ENCODE data around the gene MPND.

MPND gene

GRCh38 chr19:4389511-4390016, 46.2 kb downstream of the MPND start:
- H3K4me3 Mint-ChIP-seq, result no peak overlapping the region
- peaks cover 53% of the 10 kb centered on the region for H3K4me1 Mint-ChIP-seq
- DNase-seq (ENCODE audit: low spot score in 2 of 2), result no peak
- no peak for ATAC-seq
- H3K9me3 Mint-ChIP-seq, result no peaks in the 10 kb centered on the region
- H3K36me3 Mint-ChIP-seq, result peaks cover 76% of the 10 kb centered on the region
- peak overlapping the region; percentile 73 for H3K27ac Mint-ChIP-seq

GRCh38 chr19:4390017-4390566, 46.7 kb downstream of the MPND start:
- Mint-ChIP-seq H3K4me1 (peaks cover 59% of the 10 kb centered on the region), H3K4me3 (no peak overlapping the region), H3K27ac (peak overlapping the region; percentile 73), H3K9me3 (no peaks in the 10 kb centered on the region), H3K36me3 (peaks cover 76% of the 10 kb centered on the region)
- no peak for DNase-seq (ENCODE audit: low spot score in 2 of 2)
- ATAC-seq, result no peak

GRCh38 chr19:4390567-4391305, 47.4 kb downstream of the MPND start:
- ATAC-seq, result no peak
- H3K9me3 Mint-ChIP-seq, result no peaks in the 10 kb centered on the region
- peaks cover 63% of the 10 kb centered on the region for H3K4me1 Mint-ChIP-seq
- DNase-seq (ENCODE audit: low spot score in 2 of 2), result no peak
- no peak overlapping the region for H3K4me3 Mint-ChIP-seq
- H3K27ac Mint-ChIP-seq, result peak overlapping the region; percentile 73
- H3K36me3 Mint-ChIP-seq, result peaks cover 76% of the 10 kb centered on the region

GRCh38 chr19:4391306-4391693, 47.9 kb downstream of the MPND start:
- H3K4me1 Mint-ChIP-seq, result peaks cover 63% of the 10 kb centered on the region
- no peak for DNase-seq (ENCODE audit: low spot score in 2 of 2)
- H3K4me3 Mint-ChIP-seq, result no peak overlapping the region
- H3K36me3 Mint-ChIP-seq, result peaks cover 76% of the 10 kb centered on the region
- ATAC-seq, result no peak
- peak overlapping the region; percentile 73 for H3K27ac Mint-ChIP-seq
- H3K9me3 Mint-ChIP-seq, result no peaks in the 10 kb centered on the region

GRCh38 chr19:4391701-4392483, 48.5 kb downstream of the MPND start:
- ATAC-seq (no peak), DNase-seq (ENCODE audit: low spot score in 2 of 2) (no peak)
- H3K9me3 Mint-ChIP-seq, result no peaks in the 10 kb centered on the region
- H3K4me3 Mint-ChIP-seq, result no peak overlapping the region
- peaks cover 63% of the 10 kb centered on the region for H3K4me1 Mint-ChIP-seq
- H3K27ac Mint-ChIP-seq, result no peak overlapping the region
- H3K36me3 Mint-ChIP-seq, result peaks cover 80% of the 10 kb centered on the region

- Mint-ChIP-seq H3K4me1 (peaks cover 63% of the 10 kb centered on the region), H3K9me3 (no peaks in the 10 kb centered on the region), H3K27ac (peak overlapping the region; percentile 85), H3K36me3 (peaks cover 79% of the 10 kb centered on the region), H3K4me3 (no peak overlapping the region)
- DNase-seq (ENCODE audit: low spot score in 2 of 2), result no peak
- ATAC-seq, result no peak
Observed at GRCh38 chr19:4393947-4394590, 50.7 kb downstream of the MPND start.

- H3K4me1 Mint-ChIP-seq, result peaks cover 62% of the 10 kb centered on the region
- no peak for ATAC-seq
- H3K4me3 Mint-ChIP-seq, result no peak overlapping the region
Observed at GRCh38 chr19:4396949-4397783, 53.8 kb downstream of the MPND start.

GRCh38 chr19:4399812-4400134, 56.4 kb downstream of the MPND start:
- H3K4me1 Mint-ChIP-seq, result peaks cover 56% of the 10 kb centered on the region
- H3K4me3 Mint-ChIP-seq, result peak overlapping the region; percentile 97
- no peaks in the 10 kb centered on the region for H3K9me3 Mint-ChIP-seq
- DNase-seq (ENCODE audit: low spot score in 2 of 2) (no peak), ATAC-seq (peak; percentile 5)
- H3K27ac Mint-ChIP-seq, result peak overlapping the region; percentile 95
- peaks cover 76% of the 10 kb centered on the region for H3K36me3 Mint-ChIP-seq

More at GRCh38 chr19:4396949-4397783, 53.8 kb downstream of the MPND start:
- Mint-ChIP-seq H3K36me3 (peaks cover 69% of the 10 kb centered on the region), H3K9me3 (no peaks in the 10 kb centered on the region), H3K27ac (no peak overlapping the region)
- no peak for DNase-seq (ENCODE audit: low spot score in 2 of 2)

- Mint-ChIP-seq H3K36me3 (peaks cover 76% of the 10 kb centered on the region), H3K9me3 (no peaks in the 10 kb centered on the region), H3K4me1 (peaks cover 54% of the 10 kb centered on the region), H3K27ac (peak within 1 kb of the TSS; percentile 95), H3K4me3 (peak within 1 kb of the TSS; percentile 97)
- DNase-seq (ENCODE audit: low spot score in 2 of 2) (peak; percentile 96), ATAC-seq (peak; percentile 79)
Observed at GRCh38 chr19:4400135-4400936, 57.0 kb downstream of the MPND start, which contains the start of gene SH3GL1. TSS of gene SH3GL1 (minus strand) at chr19:4400547. CDS start at chr19:4400368, 179 bp downstream.

- Mint-ChIP-seq H3K27ac (peak overlapping the region; percentile 94), H3K36me3 (peaks cover 76% of the 10 kb centered on the region), H3K4me3 (peak overlapping the region; percentile 97), H3K4me1 (peaks cover 47% of the 10 kb centered on the region), H3K9me3 (no peaks in the 10 kb centered on the region)
- no peak for DNase-seq (ENCODE audit: low spot score in 2 of 2)
- ATAC-seq, result no peak
Observed at GRCh38 chr19:4401769-4402170, 58.4 kb downstream of the MPND start.

GRCh38 chr19:4402171-4403004, 59.0 kb downstream of the MPND start, which contains the start of gene CHAF1A:
TSS of gene CHAF1A (plus strand) at chr19:4402640. CDS start at chr19:4402763, 123 bp downstream.
- peaks cover 76% of the 10 kb centered on the region for H3K36me3 Mint-ChIP-seq
- DNase-seq (ENCODE audit: low spot score in 2 of 2), result peak; percentile 99
- H3K4me3 Mint-ChIP-seq, result peak within 1 kb of the TSS; percentile 97
- ATAC-seq, result peak; percentile 94
- peaks cover 42% of the 10 kb centered on the region for H3K4me1 Mint-ChIP-seq
- H3K27ac Mint-ChIP-seq, result peak within 1 kb of the TSS; percentile 94
- H3K9me3 Mint-ChIP-seq, result no peaks in the 10 kb centered on the region

- Mint-ChIP-seq H3K4me1 (peaks cover 38% of the 10 kb centered on the region), H3K36me3 (peaks cover 78% of the 10 kb centered on the region), H3K4me3 (peak overlapping the region; percentile 97), H3K27ac (peak overlapping the region; percentile 94), H3K9me3 (no peaks in the 10 kb centered on the region)
- ATAC-seq (no peak), DNase-seq (ENCODE audit: low spot score in 2 of 2) (no peak)
Observed at GRCh38 chr19:4403005-4403761, 59.8 kb downstream of the MPND start.

All from stimulated activated effector memory CD8-positive, alpha-beta T cell treated with anti-CD3 and anti-CD28 coated beads, Interleukin-12 subunit alpha, Interleukin-12 subunit beta, amount 100 ng/mL, for 72 hours (primary cell).